Hepatocyte (in vitro differentiated cells): ENCODE results near the gene ZNF302.

Experiments
- EZH2 ChIP-seq: fragments of 200-600 bp; sonication (generic); IDR thresholded peaks from 2 replicates; pipeline ENCODE4 v1.6.1; 2016; ENCODE audit warnings: antibody characterized with exemption, mild to moderate bottlenecking, borderline replicate concordance
- EZH2phosphoT487 ChIP-seq: fragments of 200-600 bp; sonication (generic); IDR thresholded peaks from one replicate; pipeline ENCODE4 v1.6.1; 2018; ENCODE audit warnings: antibody characterized with exemption, mild to moderate bottlenecking, low read depth, moderate library complexity; ENCODE audit not compliant: unreplicated experiment, severe bottlenecking
- TF ChIP-seq, protein P1 (sequence below): fragments of 200-600 bp; sonication (generic); IDR thresholded peaks from 2 replicates; pipeline ENCODE4 v1.5.1; 2016; ENCODE audit warnings: antibody characterized with exemption, mild to moderate bottlenecking; ENCODE audit not compliant: poor library complexity

DNA sequence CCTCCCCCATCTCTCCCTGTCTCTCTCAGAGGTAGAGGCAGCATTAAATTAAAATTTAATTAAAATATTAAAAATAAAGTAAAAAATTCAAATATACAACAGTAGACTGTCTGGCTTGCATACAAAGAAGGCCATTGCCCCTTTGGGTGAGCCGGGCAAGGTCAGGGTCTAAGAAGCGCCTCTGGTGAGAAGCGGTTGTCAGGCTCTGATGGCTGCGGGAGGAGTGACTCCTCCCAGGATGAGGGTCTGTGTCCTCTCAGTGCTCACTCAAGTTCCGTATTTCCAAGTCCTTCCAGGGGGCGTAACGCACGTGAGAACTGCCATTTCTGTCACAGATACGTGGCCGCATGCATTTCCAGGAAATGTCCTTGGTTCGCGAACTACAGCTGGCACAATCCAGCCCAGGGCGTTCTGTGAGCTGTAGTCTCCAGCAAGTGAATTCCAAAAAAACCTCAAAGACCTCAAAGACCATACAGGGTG, 55.8 kb downstream of the ZNF302 start:
- TF ChIP-seq, protein P1, sequence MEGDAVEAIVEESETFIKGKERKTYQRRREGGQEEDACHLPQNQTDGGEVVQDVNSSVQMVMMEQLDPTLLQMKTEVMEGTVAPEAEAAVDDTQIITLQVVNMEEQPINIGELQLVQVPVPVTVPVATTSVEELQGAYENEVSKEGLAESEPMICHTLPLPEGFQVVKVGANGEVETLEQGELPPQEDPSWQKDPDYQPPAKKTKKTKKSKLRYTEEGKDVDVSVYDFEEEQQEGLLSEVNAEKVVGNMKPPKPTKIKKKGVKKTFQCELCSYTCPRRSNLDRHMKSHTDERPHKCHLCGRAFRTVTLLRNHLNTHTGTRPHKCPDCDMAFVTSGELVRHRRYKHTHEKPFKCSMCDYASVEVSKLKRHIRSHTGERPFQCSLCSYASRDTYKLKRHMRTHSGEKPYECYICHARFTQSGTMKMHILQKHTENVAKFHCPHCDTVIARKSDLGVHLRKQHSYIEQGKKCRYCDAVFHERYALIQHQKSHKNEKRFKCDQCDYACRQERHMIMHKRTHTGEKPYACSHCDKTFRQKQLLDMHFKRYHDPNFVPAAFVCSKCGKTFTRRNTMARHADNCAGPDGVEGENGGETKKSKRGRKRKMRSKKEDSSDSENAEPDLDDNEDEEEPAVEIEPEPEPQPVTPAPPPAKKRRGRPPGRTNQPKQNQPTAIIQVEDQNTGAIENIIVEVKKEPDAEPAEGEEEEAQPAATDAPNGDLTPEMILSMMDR = no peak
- TF ChIP-seq EZH2 (no peak), EZH2phosphoT487 (no peak)
